Measurements from ENCODE around the gene TEX9.
A peak's percentile ranks its signal among the peaks of the same experiment; 100 is the strongest.
"Not testable (repeated sequence)": the region's sequence is repeated elsewhere in the genome, so short reads cannot be mapped to it uniquely, and the experiment has no call there.

Gene TEX9

DNA sequence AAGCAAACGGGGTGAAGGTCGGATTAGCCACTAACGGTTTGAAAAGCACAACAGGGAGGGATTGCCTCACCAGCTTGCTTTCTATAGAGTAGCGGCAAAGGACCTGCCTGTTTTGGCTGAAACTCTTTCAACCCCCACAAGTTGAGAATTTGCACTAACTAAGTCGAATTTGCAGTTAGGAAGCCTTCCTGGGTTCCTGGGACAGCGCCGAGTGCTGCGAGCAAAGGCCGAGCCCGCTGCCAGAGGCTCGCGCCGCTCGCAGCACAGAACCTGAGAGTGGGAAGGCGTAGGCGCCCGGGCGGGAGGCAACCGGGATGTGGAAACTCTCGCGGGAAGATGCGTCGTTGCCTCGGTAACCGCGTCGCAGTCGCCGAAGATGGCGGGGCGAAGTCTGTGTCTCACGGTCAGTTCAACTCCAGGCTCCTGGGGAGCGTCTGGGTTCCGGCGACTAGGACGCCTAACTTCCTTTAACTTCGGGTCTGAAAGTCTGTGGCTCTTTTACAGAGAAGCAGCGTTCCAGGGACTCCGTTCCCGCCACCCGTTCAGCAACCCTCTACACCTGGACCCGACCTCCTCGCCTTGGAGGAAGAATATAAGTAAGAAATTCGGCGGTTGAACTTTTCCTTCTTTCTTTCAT, at the start of gene TEX9:
Gene TEX9, plus strand, starts transcription at position 352 of the 637 bp plus-strand sequence. Its CDS starts 25 bp downstream, at position 377.
- DNase-seq = peak; percentile 91

DNA sequence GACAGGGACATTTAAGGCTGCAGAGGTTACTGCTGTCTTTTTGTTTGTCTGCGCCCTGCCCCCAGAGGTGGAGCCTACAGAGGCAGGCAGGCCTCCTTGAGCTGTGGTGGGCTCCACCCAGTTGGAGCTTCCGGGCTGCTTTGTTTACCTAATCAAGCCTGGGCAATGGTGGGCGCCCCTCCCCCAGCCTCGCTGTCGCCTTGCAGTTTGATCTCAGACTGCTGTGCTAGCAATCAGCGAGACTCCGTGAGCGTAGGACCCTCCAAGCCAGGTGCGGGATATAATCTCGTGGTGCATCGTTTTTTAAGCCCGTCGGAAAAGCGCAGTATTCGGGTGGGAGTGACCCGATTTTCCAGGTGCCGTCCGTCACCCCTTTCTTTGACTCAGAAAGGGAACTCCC, 48.7 kb upstream of the TEX9 start:
- DNase-seq = not testable (repeated sequence)

DNA sequence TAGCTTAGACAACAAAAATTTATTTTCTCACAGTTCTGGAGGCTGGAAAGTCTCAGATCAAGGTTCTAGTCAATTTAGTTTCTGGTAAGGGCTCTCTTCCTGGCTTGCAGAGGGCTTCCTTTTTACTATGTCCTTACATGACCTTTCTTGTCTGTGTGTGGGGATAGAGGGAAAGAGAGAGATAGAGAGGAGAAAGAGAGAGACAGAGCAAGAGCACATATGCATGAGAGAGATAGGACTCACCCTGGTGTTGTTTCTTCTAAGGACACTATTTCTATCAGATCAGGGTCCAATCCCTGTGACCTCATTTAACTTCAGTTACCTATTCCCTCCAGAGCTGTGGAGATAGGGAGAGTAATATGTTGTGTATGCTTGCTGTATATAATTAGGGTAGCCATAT, 44.9 kb upstream of the TEX9 start:
- no peak for DNase-seq

DNA sequence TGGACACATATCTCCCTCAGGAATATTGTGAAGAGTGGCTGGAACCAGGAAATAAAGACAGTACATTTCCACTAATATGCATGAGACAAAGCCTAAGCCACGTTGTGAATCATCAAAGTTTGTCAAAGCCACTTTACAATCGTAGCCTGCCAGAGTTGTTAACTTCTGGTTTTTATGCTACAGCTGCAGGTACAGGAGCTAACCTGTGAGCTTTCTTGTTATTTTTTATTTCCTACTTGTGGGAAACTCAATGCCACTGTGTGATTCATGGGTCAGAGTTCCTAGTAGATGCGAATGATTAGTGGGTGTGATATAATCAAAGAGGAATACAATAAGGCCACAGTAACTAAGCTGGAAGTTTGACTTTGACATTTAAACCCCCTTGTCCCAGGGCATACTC, 44.4 kb upstream of the TEX9 start:
- no peak for DNase-seq

DNA sequence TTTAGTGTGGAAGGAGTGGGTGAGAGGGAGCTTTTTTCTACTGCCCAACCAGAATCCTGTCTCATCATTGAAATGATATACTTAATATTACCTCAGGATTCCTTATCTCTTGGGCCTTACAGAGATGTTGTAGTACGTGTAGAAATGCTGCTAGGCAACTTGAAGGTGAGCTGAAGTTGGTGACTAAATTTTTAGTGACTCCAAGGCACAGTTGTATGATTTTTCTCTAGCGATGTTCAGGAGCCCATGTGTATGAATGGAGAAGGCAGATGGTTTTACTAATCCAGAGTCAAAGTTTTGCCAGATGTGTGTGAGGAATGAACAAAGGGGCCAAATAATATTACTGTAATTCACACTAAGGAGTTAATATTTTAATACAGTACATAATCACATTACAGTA, 42.8 kb upstream of the TEX9 start:
- no peak for DNase-seq

DNA sequence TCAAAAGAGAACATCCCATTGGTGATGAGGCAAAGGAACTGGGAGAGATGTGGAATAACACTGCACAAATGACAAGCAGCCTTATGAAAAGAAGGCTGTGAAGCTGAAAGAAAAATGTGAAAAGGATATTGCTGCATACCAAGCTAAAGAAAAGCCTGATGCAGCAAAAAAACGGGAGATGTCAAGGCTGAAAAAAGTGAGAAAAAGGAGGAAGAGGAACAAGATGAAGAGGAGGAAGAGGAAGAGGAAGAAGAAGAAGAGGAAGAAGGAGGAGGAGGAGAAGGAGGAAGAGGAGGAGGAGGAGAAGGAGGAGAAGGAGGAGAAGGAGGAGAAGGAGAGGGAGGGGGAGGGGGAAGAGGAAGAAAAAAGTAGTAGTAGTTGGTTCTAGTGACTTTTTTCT, 41.8 kb upstream of the TEX9 start:
- DNase-seq = no peak

DNA sequence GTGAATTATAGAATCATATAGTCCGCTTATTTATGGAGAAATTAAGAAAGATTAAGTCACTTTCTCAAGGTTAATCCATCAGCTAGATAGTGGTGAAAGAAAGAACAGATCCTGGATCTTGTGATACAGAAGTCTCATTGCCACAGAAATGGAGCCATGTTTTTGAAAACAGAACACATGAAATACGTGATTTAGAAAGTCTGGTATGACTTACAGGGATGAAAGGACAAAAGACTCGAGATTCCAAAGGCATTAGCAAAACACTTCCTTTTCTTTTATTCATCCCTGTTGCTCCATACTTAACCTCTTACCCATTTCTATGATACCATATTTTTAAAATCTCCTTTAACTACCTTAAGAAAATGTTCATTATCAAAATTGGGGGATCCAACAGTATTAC, 40.0 kb upstream of the TEX9 start:
- no peak for DNase-seq

DNA sequence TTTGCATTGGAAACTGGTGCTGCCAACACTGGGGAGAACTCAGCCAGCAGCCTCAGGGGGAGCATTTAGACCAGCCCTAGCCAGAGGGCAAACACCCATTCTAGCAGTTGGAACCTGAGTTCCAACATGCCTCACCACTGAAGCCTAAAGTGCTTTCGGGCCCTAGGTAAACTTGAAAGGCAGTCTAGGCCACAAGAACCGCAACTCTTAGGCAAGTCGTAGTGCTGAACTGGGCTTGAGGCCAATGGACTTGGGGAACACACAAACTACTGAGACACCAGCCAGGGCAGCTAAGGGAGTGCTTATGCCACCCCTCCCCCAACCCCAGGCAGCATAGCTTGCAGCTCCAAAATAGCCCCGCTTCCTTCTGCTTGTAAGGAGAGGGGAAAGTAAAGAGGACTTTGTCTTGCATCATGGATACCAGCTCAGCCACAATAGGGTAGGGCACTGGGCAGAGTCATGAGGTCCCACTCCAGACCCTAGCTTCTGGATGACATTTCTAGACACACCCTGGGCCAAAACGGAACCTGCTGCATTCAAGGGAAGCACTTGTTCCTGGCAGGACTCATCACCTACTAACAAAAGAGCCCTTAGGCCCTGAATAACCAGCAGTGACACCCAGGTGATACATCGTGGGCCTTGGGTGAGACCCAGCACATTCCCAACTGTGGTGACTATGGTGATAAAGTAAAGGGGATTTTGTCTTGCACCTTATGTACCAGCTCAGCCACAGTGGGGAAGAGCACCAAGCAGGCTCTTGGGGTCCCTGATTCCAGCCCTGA, 37.3 kb upstream of the TEX9 start:
- DNase-seq = no peak

DNA sequence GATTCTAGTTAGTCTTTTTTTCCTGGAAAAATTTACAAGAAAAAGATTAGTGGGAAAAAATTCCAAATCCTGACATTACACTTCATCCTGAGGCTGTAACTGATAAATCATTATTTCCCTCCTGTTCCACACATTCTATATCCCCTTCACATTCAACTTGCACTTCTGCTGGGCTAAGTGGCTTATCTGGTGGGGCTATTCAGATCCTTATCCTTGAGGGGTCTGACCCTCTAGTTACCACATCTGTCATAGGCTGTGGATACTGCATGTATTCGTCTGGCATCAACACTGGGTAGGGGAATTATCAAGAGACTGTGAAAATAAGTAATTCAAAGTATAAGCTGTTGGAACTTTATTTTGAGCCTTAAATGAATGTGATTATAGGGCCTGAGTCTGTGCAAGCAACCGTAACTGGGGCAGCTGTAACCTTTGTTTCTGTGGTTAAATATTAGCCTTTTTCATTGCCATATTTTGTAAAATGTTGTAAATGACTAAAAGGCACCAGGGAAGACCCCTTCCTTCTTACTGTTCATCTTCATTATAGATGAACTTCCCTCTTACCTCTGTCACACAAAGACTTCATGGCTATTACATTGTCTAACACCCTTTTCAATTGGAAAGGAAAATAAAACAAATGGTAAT, 28.0 kb upstream of the TEX9 start:
- peak; percentile 76 for DNase-seq

DNA sequence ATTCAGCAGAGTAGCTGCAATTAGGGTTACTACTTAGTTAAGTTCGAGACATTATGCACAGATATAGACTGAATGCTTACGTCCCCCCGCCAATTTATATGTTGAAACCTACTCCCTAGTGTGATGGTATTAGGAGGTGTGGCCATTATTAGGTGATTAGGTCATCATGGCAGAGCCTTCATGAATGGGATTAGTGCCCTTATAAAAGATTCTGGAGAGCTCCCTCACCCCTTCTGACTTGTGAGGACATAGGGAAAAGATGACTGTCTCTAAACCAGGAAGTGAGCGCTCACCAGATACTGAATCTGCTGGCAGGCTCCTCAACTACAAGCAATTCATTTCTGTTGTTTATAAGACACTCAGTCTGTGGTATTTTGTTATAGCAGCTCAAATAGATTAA, 25.6 kb upstream of the TEX9 start:
- DNase-seq = peak; percentile 20

DNA sequence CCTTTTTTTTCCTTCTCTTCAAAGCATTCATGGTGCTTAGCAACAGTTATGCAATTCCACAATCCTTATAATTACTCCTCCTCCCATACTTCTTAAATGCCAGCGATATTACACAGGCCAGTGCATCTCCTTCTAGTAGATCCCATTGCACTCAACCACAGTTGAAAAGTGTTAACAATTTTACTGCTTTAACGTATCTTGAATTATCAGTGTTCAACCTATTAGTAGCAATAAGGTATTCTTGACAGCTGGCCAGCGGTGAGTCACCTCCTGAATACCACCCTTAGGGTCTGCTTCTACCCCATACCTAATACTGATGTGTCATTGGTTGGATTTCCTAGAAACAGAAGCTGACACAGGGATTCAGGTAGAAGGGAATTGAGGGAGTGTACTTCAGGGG, 24.0 kb upstream of the TEX9 start:
- no peak for DNase-seq

DNA sequence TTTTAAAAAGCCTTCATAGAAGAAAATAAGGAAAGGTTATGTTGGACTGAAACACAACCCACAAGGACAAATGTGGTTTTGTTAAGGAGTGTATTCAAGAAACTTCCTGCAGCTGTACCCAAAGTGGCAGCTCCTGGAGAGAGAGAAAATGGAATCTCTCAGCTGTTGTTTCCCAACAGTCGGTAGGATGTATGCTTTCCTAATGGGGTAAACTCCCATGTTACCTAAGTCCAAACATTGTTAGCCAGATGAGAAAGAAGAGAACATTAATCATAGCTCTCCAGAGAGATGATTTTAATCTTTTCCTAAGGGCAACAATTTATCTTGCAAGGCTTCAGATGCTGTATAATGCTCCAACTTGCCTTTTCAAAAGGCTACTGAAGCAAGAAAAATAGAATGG, 22.6 kb upstream of the TEX9 start:
- no peak for DNase-seq

DNA sequence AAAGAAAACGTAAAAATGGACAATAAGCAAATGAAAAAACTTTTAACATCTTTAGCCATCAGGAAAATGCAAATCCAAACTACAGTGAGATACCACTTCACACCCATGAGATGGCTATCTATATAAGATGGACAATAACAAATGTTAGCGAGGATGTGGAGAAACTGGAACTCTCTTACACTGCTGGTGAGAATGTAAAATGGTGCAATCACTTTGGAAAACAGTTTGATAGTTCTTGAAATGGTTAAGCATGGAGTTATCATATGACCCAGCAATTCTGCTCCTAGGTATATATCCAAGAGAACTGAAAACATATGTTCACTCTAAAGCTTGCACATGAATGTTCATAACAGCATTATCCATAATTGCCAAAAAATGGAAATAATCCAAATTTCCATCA, 21.3 kb upstream of the TEX9 start:
- DNase-seq = no peak

DNA sequence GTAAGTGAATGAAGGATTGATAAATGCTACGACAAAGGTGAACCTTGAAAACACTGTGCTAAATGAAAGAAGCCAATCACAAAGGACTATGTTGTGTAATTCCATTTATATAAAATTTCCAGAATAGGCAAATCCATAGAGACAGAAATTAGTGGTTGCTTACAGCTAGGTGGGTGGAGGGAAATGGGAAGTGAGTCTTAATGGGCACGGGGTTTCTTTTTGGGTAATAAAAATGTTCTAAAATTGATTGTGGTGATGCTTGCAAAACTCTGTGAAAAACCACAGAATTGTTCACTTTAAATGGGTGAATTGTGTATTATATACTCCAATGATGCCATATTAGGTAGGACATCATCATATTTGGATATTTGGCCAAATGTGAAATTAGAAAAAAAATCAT, 20.9 kb upstream of the TEX9 start:
- no peak for DNase-seq

DNA sequence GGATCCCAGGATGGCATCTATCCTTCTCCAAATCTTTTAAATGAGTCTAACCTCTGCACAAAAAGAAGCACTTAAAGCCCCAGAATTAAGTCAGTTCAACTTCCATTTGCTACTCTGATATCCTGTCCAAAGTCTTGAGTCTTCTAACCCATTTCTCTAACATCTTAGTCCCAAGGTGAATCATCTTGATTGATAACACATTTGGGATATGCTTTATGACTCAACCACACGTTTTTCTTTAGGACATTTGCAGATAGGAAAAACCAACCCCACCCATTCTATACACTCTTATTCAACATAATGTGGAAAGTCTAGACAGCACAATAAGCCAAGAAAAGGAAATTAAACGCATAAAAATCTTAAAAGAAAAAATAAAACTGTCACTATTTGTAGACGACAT, 18.8 kb upstream of the TEX9 start:
- DNase-seq = no peak

DNA sequence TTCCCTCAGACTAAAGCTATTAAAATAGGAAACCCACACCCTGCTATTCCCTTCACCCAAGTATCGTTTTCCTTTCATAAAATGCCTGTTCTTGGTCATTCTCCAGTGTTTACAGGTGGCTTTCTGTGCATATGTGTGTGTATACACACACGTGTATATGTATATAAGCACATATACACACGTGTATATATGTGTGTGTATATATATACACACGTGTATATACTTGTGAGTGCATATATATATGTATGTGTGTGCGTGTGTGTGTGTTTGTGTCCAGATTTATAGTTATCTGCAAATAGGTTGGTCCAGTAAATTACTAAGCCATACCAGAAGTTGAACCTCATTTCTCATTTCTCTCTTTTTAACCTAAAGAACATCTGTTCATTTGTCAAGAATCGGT, 15.7 kb upstream of the TEX9 start:
- no peak for DNase-seq

DNA sequence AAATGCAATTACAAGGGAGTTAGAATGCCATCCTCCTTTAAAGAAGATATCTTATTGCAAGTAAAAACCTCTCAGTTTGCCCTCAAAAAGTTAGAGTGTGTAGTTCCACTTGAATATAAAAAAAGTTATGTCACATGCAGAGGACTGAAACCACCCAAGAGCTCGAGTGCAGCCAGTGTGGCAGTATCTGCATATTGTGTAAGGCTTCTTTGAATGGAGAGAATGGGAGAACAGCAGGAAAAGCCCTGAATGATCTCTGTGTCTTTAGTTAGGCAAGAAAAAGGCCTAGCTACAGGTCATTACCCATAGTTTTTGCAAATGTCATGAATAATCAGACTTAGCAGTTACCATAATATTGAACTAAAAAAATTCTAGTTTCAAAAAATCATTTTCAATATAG, 13.9 kb upstream of the TEX9 start:
- DNase-seq = no peak

DNA sequence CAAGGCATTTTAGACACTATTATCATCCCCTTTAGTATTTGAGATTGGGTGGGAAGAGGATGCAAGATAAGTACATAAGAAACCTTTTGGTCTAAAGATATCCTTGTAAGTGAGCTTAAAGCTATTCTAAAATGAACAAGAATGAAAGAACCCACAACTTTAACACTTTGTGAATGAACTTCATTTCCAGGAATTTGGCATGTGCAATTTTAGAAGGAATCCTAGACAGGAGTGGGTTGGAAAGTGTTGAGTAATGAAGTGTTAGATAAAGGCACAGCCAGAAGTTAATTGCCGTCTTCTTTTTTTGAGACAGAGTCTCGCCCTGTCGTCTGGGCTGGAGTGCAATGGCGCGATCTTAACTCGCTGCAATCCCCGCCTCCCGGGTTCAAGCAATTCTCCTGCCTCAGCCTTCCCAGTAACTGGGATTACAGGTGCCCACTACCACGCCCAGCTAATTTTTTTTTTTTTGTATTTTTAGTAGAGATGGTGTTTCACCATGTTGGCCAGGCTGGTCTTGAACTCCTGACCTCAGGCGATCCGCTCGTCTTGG, 13.2 kb upstream of the TEX9 start:
- DNase-seq = no peak

DNA sequence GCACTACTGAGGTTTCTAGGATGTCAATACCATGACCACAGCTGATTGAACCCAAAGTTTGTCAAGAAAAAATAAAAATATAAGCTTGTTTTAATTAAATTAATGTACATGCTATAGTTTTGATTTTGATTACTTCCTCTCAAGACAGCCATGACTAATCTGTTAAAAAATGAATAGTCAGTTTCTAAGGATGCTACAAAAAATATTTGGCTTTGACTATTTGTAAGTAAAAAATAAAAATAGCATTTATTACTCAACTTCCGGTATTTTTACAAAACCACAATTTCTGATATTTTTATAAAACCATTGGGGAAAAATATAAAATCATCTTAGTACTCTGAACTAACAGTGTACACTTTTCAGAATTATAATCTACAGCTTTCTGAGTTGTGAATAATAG, 12.1 kb upstream of the TEX9 start:
- no peak for DNase-seq

DNA sequence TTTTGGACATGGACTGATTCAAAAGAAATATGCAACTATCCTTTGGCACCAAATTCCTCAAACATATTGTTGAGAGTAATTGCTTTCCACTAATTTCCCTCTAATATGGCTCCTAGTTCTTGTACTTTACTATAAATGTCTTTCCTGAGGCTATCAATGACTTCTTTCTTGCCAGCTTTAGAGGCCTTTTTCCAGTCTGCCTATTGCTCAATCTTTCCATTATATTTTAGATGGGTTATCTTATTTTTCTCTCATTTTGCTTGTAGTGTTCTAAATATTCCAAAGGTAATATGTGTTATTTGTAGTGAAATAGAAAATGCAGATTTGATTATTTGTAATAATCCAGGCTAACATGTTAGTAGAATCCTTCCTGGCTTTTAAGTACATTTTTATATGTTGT, 11.5 kb upstream of the TEX9 start:
- no peak for DNase-seq

DNA sequence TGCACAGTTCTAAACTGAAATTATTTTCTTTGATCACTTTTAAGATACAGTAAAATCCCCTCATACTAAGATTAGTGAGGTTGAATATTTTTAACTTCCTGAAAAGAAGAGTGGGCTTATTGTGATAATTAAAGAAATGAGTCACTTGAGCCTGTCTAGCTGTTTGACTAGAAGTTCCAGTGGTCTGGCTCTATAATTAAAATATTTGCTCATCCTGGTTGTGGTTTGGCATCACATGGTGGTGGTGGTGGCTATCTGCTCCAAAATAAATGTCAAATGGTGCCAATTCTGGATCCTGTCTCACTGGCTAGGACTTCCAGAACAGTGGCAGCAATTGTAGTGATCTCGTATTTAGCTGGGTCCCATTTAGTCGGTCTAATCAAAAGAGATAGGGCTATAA, 8.6 kb upstream of the TEX9 start:
- no peak for DNase-seq

DNA sequence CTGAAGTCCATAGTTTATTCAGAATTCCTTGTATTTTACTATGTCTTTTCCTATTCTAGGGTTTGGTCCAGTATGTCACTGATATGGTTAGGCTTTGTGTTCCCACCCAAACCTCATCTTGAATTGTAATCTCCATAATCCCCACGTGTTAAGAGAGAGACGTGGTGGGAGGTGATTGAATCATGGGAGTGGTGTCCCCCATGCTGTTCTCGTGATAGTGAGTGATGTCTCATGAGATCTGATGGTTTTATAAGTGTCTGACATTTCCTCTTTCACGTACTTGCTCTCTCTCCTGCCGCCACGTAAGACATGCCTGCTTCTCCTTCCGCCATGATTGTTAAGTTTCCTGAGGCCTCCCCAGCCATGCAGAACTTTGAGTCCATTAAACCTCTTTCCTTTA, 6.6 kb upstream of the TEX9 start:
- DNase-seq = no peak

DNA sequence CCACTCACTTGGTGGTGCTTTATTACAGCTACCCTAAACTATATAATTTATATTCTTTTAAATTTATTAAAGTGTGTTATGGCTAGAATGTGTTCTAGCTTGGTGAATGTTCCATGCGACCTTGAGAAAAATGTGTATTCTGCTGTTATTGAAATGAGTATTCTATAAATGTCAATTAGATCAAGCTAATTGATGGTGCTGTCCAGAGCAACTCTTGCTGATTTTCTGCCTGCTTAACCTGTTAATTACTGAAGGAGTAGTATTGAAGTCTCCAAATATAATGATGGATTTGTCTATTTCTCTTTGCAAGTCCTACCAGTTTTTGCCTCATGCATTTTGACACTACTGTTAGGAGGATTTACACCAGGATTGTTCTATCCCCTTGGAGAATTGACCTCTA, 3.2 kb upstream of the TEX9 start:
- DNase-seq = no peak

DNA sequence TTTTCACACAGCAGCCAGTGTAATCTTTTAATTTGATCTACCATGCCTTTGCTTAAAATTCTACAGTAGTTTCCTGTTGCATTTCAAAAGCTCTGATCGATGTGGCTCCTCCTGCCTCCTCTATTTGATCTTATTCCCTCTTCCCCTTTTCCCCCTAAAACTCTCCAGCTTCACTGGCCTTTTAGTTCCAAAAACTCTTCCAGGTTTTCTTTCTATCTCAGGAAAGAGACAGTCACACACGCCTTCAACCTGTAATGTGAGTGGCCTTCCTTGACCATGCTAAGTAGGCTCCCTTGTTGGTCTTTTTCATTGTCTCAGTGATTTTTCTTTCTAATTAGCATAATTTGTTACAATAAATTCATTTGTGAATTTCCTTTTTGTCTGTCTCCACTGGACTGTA, 985 bp downstream of the TEX9 start:
- DNase-seq = peak; percentile 31
